GM12878 (cell line): Measurements from ENCODE around the gene SPDYE4. TPM values are rescaled to one million over a fixed set of nuclear protein-coding genes. Genes with fewer than 3 reads are reported as not detected.

Source experiments
- ATAC-seq: fragments of 200-7000 bp; cut with Tn5 transposase; 3 replicates; pipeline ENCODE4 v1.9.1; 2020; ENCODE audit warnings: mild to moderate bottlenecking, moderate library complexity
- BruUV-seq: library from RNA; stranded (reverse); fragments of 400-500 nt; replicated peaks from 2 replicates; lab custom pipeline; 2021; lab: Mats Ljungman, UMichigan
- CTCF ChIA-PET: fragments of 300-600 bp; sonication (Branson Sonifier 250); formaldehyde crosslinking; extraction: SDS; loops from one replicate; lab custom pipeline; 2021; ENCODE audit warnings: inconsistent platforms; lab: Yijun Ruan, JAX
- POLR2A ChIA-PET: fragments of 350-600 bp; formaldehyde crosslinking; extraction: SDS; loops from one replicate; lab custom pipeline; 2021; ENCODE audit warnings: inconsistent platforms; lab: Charles Lee
- RAD21 ChIA-PET: fragments of 300-600 bp; sonication (Branson Sonifier 250); formaldehyde crosslinking; loops from one replicate; lab custom pipeline; 2023; ENCODE audit warnings: antibody characterized with exemption; ENCODE audit not compliant: unreplicated experiment; lab: Charles Lee
- SMC1A ChIA-PET: fragments of 300-600 bp; sonication (Branson Sonifier 250); formaldehyde crosslinking; loops from one replicate; lab custom pipeline; 2023; ENCODE audit not compliant: unreplicated experiment, uncharacterized antibody; lab: Charles Lee
- DNase-seq: peaks from one replicate; pipeline ENCODE4 v3.0.0-alpha.2; 2011; ENCODE audit warnings: low read depth, low spot score
- FAIRE-seq: peaks from 3 replicates; lab custom pipeline; 2011; peaks lifted over from hg19 to GRCh38; lab: Jason Lieb, UNC
- H2AFZ ChIP-seq: 2 replicates; pipeline ENCODE4 v1.6.0; 2011; ENCODE audit warnings: low read depth, low read length, control low read depth; ENCODE audit not compliant: control insufficient read depth
- H3K27ac ChIP-seq: 2 replicates; pipeline ENCODE4 v1.5.1; 2011; ENCODE audit warnings: control low read depth; ENCODE audit not compliant: control insufficient read depth, insufficient read depth
- H3K27me3 ChIP-seq, 2 experiments: replicated peaks in 1 of 2; 2 replicates each; pipeline versions ENCODE4 v1.6.0 to v1.6.1; 2011; ENCODE audit warnings: low read length in 1 of 2; ENCODE audit not compliant: control insufficient read depth in 2 of 2, insufficient read depth in 2 of 2
- H3K36me3 ChIP-seq, 2 experiments: 2 replicates each; pipeline ENCODE4 v1.5.1; 2011; ENCODE audit warnings: low read length in 1 of 2; ENCODE audit not compliant: control insufficient read depth in 2 of 2, insufficient read depth in 2 of 2
- H3K4me1 ChIP-seq: 2 replicates; pipeline ENCODE4 v1.6.1; 2011; ENCODE audit warnings: mild to moderate bottlenecking, low read length, moderate library complexity, mixed read lengths; ENCODE audit not compliant: control insufficient read depth, insufficient read depth
- H3K4me2 ChIP-seq: 2 replicates; pipeline ENCODE4 v1.6.0; 2011; ENCODE audit warnings: control low read depth; ENCODE audit not compliant: control insufficient read depth, insufficient read depth
- H3K4me3 ChIP-seq: fragments of 200-600 bp; sonication (generic); 2 replicates; pipeline ENCODE4 v1.5.1; 2016
- H3K79me2 ChIP-seq: 2 replicates; pipeline ENCODE4 v1.6.0; 2011; ENCODE audit warnings: low read length; ENCODE audit not compliant: control insufficient read depth, insufficient read depth
- H3K9ac ChIP-seq: 2 replicates; pipeline ENCODE4 v1.8.0; 2011; ENCODE audit warnings: low read length, control low read depth, mixed read lengths; ENCODE audit not compliant: control insufficient read depth, insufficient read depth
- H3K9me3 ChIP-seq: replicated peaks from 3 replicates; pipeline ENCODE4 v1.5.1; 2011; ENCODE audit warnings: mild to moderate bottlenecking, low read length; ENCODE audit not compliant: control insufficient read depth, insufficient read depth
- H4K20me1 ChIP-seq: 2 replicates; pipeline ENCODE4 v1.6.0; 2011; ENCODE audit not compliant: control insufficient read depth, insufficient read depth
- CHD1 ChIP-seq: IDR thresholded peaks from 2 replicates; pipeline ENCODE4 v1.6.1; 2012; ENCODE audit warnings: low read depth, low read length, improper control_type of control experiment
- E2F4 ChIP-seq: IDR thresholded peaks from 2 replicates; pipeline ENCODE4 v1.6.1; 2012; ENCODE audit warnings: low read depth, low read length, improper control_type of control experiment
- ESRRA ChIP-seq: IDR thresholded peaks from 2 replicates; pipeline ENCODE4 v1.6.1; 2012; ENCODE audit warnings: mild to moderate bottlenecking, low read length, improper control_type of control experiment
- SPI1 ChIP-seq: IDR thresholded peaks from 2 replicates; pipeline ENCODE4 v1.6.1; 2011; ENCODE audit warnings: low read depth, mild to moderate bottlenecking, low read length, moderate library complexity, borderline replicate concordance; ENCODE audit not compliant: insufficient read depth
- WGBS: methylation state at CpG from one replicate; pipeline ENCODE4 v1.1.6; 2016; ENCODE audit warnings: low lambda C conversion rate; ENCODE audit not compliant: insufficient replicate concordance, insufficient coverage; ENCODE audit errors: missing lambda C conversion rate; 5-methylcytosine and 5-hydroxymethylcytosine counted together
- in situ Hi-C: fragments of 300-500 bp; cut with MboI; formaldehyde crosslinking; loops from 9 replicates; pipeline ENCODE4 v1.14.3; 2018; ENCODE audit warnings: mixed read lengths
- intact Hi-C: fragments of 100-400 bp; cut with micrococcal nuclease; formaldehyde crosslinking; loops from one replicate; pipeline ENCODE4 v1.14.2; 2022; ENCODE audit not compliant: unreplicated experiment
- polyA plus RNA-seq, 11 experiments: library from polyadenylated mRNA; depleted of rRNA in 4 of 11; unstranded in 6 of 11; stranded (reverse) in 5 of 11; fragments of >200 nt; fragmentation: Nextera tagmentation in 4 of 11; fragmentation: Illumina TruSeq in 1 of 11; extraction: Ambion mirVana in 4 of 11; extraction: Trizol in 1 of 11; gene quantifications; 1 replicate in 1 of 11; 2 replicates in 10 of 11; pipeline versions ENCODE4 v1.2.1 to v1.2.3, GENCODE V29; 2011 to 2016; ENCODE audit warnings: inconsistent platforms in 2 of 11, missing spikeins in 2 of 11, low read depth in 1 of 11
- total RNA-seq, 4 experiments: library from RNA; depleted of rRNA in 3 of 4; stranded (reverse); fragments of >200 nt in 3 of 4; fragmentation: Illumina TruSeq in 1 of 4; extraction: Trizol in 1 of 4; gene quantifications; 2 replicates each; pipeline versions ENCODE4 v1.2.1 to v1.2.3, GENCODE V29; 2013 to 2021
- TF ChIP-seq, protein P1 (sequence below), 3 experiments: IDR thresholded peaks in 2 of 3; conservative IDR thresholded peaks in 1 of 3; 2 replicates each; pipeline ENCODE4 v1.5.1; 2011; ENCODE audit warnings: low read depth in 3 of 3, low read length in 3 of 3, mild to moderate bottlenecking in 3 of 3, control low read depth in 2 of 3, moderate library complexity in 2 of 3, inconsistent platforms in 1 of 3, mixed read lengths in 1 of 3; ENCODE audit not compliant: control insufficient read depth in 2 of 3, insufficient read depth in 1 of 3; ENCODE audit errors: extremely low read depth in 1 of 3
- TF ChIP-seq, protein P2 (sequence below): fragments of 150-350 bp; IDR thresholded peaks from 2 replicates; pipeline ENCODE4 v1.6.1; 2014; ENCODE audit warnings: mild to moderate bottlenecking, low read depth, low read length

SPDYE4 gene
- total and polyA plus RNA-seq, 10 of the 15 experiments (the other 5 are each of a cell fraction or from before 2014, with no cell fraction given), result 0.07 to 0.18 TPM; not detected in 8

- WGBS, result 98% methylated on average over 2 of the region's 2 CpGs
- Histone ChIP-seq H3K9me3 (no peaks in the 10 kb centered on the region), H2AFZ (no peak overlapping the region), H3K4me2 (no peak overlapping the region), H3K4me3 (no peak overlapping the region), H3K27ac (no peak overlapping the region), H3K79me2 (no peaks in the 10 kb centered on the region), H3K36me3 (no peaks in the 10 kb centered on the region), H4K20me1 (no peaks in the 10 kb centered on the region), H3K27me3 (no peaks in the 10 kb centered on the region), H3K4me1 (no peaks in the 10 kb centered on the region), H3K9ac (no peak overlapping the region)
- CTCF ChIA-PET, result interaction anchor here (6.0 kb wide), 1 partner anchor 104 kb away, joined by 55 read pairs; no protein-coding TSS in a partner anchor
- no TSS peak for BruUV-seq
- RAD21 ChIA-PET, result no interaction called here
- no peak for DNase-seq
- POLR2A ChIA-PET, result no interaction called here
- SMC1A ChIA-PET, result interaction anchor here (1.1 kb wide), 1 partner anchor 62 kb away, joined by 3 read pairs; no protein-coding TSS in a partner anchor
- no peak for ATAC-seq
- intact Hi-C loops, result loop anchor here (5.0 kb wide), 1 partner anchor 108 kb away; no protein-coding TSS in a partner anchor
- in situ Hi-C loops, result no loop called here
- TF ChIP-seq, protein P1, sequence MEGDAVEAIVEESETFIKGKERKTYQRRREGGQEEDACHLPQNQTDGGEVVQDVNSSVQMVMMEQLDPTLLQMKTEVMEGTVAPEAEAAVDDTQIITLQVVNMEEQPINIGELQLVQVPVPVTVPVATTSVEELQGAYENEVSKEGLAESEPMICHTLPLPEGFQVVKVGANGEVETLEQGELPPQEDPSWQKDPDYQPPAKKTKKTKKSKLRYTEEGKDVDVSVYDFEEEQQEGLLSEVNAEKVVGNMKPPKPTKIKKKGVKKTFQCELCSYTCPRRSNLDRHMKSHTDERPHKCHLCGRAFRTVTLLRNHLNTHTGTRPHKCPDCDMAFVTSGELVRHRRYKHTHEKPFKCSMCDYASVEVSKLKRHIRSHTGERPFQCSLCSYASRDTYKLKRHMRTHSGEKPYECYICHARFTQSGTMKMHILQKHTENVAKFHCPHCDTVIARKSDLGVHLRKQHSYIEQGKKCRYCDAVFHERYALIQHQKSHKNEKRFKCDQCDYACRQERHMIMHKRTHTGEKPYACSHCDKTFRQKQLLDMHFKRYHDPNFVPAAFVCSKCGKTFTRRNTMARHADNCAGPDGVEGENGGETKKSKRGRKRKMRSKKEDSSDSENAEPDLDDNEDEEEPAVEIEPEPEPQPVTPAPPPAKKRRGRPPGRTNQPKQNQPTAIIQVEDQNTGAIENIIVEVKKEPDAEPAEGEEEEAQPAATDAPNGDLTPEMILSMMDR (IDR thresholded peaks at IDR 0.05 in 2 of 3, conservative IDR thresholded peaks at IDR 0.05 in 1 of 3; ENCODE audit: control insufficient read depth in 2 of 3, extremely low read depth in 1 of 3, insufficient read depth in 1 of 3, low read depth in 3 of 3, low read length in 3 of 3), result no peak
- TF ChIP-seq, protein P2, sequence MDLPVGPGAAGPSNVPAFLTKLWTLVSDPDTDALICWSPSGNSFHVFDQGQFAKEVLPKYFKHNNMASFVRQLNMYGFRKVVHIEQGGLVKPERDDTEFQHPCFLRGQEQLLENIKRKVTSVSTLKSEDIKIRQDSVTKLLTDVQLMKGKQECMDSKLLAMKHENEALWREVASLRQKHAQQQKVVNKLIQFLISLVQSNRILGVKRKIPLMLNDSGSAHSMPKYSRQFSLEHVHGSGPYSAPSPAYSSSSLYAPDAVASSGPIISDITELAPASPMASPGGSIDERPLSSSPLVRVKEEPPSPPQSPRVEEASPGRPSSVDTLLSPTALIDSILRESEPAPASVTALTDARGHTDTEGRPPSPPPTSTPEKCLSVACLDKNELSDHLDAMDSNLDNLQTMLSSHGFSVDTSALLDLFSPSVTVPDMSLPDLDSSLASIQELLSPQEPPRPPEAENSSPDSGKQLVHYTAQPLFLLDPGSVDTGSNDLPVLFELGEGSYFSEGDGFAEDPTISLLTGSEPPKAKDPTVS, result no peak
- no peak for TF ChIP-seq SPI1
- TF ChIP-seq CHD1, result no peak
- TF ChIP-seq ESRRA, result no peak
- TF ChIP-seq E2F4, result no peak
- no peak for FAIRE-seq
Measured at GRCh38 chr17:8788998-8789397, 30.7 kb upstream of the SPDYE4 start.
